Aorta (tissue), 5 donors: ENCODE measurements around the gene GABRB3. TPM values are rescaled to one million over a fixed set of nuclear protein-coding genes. Genes with fewer than 3 reads are reported as not detected.

Source experiments
- ATAC-seq: fragments of 200-7000 bp; cut with Tn5 transposase; one replicate; pipeline ENCODE4 v1.9.1; 2022; ENCODE audit warnings: moderate library complexity; ENCODE audit not compliant: low FRiP score
- DNase-seq, 2 donors: peaks; one replicate each; pipeline ENCODE4 v3.0.0-alpha.2; 2020
- H3K27ac ChIP-seq, 2 donors: one replicate each; pipeline ENCODE4 v1.5.1; 2013; ENCODE audit warnings: low read length in 2 of 2, mild to moderate bottlenecking in 2 of 2, moderate library complexity in 2 of 2, control low read depth in 1 of 2, inconsistent platforms in 1 of 2, low read depth in 1 of 2
- H3K27me3 ChIP-seq, 2 donors: one replicate each; pipeline ENCODE4 v1.6.1; 2013; ENCODE audit warnings: control low read depth in 1 of 2, low read length in 1 of 2, mild to moderate bottlenecking in 1 of 2, moderate library complexity in 1 of 2; ENCODE audit not compliant: insufficient read depth in 2 of 2, control insufficient read depth in 1 of 2
- H3K36me3 ChIP-seq, 2 donors: one replicate each; pipeline ENCODE4 v1.6.1; 2013; ENCODE audit warnings: control low read depth in 1 of 2, low read length in 1 of 2, mild to moderate bottlenecking in 1 of 2; ENCODE audit not compliant: insufficient read depth in 2 of 2, control insufficient read depth in 1 of 2
- H3K4me1 ChIP-seq, 2 donors: one replicate each; pipeline ENCODE4 v1.6.1; 2013; ENCODE audit warnings: low read length in 2 of 2, control low read depth in 1 of 2, mild to moderate bottlenecking in 1 of 2, moderate library complexity in 1 of 2; ENCODE audit not compliant: insufficient read depth in 2 of 2, control insufficient read depth in 1 of 2
- H3K4me3 ChIP-seq, 2 donors: one replicate each; pipeline ENCODE4 v1.5.1; 2013; ENCODE audit warnings: low read length in 2 of 2, control low read depth in 1 of 2, mild to moderate bottlenecking in 1 of 2
- H3K9me3 ChIP-seq: one replicate; pipeline ENCODE4 v1.6.1; 2013; ENCODE audit warnings: mild to moderate bottlenecking, low read length; ENCODE audit not compliant: control insufficient read depth
- WGBS, 2 donors: extraction: QIAGEN DNeasy Blood & Tissue Kit; methylation state at CpG; one replicate each; pipeline ENCODE4 v1.1.7; 2013; 5-methylcytosine and 5-hydroxymethylcytosine counted together
- intact Hi-C, 2 donors: fragments of 100-400 bp; cut with DNase I; formaldehyde crosslinking; loops; one replicate each; pipeline versions ENCODE4 v1.14.2 to v1.15.0; 2022
- polyA plus RNA-seq, 2 donors: library from polyadenylated mRNA; stranded (reverse); fragments of 200-250 nt; gene quantifications; one replicate each; pipeline ENCODE4 v1.2.3, GENCODE V29; 2013
- total RNA-seq, 2 donors: library from RNA; stranded (reverse); fragmentation: NEBNext Ultra II Directional; extraction: Animal tissue kit (Norgen Biotek cat#: 25700); gene quantifications; one replicate each; pipeline ENCODE4 v1.2.1, GENCODE V29; 2021
- donor health status: healthy with polysubstance abuse.
- donor health status: Bipolar disorder and iron deficiency.
- donor health status: DM: no; HTN: no; CAD: no.
- donor health status: DM: no; HTN: no; CAD: no.
- donor health status: DM: yes; HTN: yes; CAD: no.

The GABRB3 gene
- total and polyA plus RNA-seq, 4 donors, result 0.50 to 1.1 (median 0.92) TPM

DNA sequence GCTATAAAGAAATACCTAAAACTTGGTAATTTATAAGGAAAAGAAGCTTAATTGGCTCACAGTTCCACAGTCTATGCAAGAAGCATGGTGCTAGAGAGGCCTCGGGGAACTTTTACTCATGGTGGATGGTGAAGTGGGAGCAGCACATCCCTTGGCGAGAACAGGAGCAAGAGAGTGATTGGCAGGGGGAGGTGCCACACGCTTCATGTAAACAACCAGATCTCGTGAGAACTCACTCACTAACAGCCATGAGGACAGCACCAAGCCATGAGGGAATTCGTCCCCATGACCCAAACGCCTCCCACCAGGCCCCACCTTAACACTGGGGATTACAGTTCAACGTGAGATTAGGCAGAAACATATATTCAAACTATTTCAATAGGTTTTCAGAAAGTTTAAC, 28.0 kb downstream of the GABRB3 start:
- DNase-seq, result no peak

DNA sequence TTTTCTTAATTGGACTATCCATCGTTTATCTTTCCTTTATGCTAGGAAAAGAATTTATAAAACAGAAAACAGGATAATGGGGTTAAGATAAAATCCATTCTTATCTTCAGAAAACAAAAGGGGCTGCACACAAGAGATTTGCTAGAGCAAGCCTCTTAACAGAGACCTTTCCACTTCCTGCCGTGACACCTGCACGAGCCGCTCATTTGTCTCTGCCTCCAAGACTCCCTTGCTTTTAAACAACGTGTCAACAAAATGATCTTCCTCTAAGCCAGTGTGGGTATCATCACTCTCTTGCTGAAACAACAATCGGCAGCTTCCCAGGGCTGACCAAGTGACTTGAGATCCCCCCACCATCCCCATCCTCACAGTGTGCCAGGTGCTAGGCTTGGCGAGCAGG, 33.1 kb downstream of the GABRB3 start:
- WGBS, 2 donors, result 64 to 68% methylated on average over 7 of the region's 7 CpGs

More for the DNA sequence above, 28.0 kb downstream of the GABRB3 start:
- peaks cover 0 to 2% of the 10 kb centered on the region in 2 donors for H3K27me3 ChIP-seq
- H3K9me3 ChIP-seq, result no peaks in the 10 kb centered on the region
- H3K4me3 ChIP-seq, result no peak overlapping the region
- ATAC-seq, result no peak
- WGBS, 2 donors, result 64 to 68% methylated on average over 7 of the region's 7 CpGs
- H3K36me3 ChIP-seq, result no peaks in the 10 kb centered on the region
- intact Hi-C loops, result no loop called here
- H3K4me1 ChIP-seq, result no peaks in the 10 kb centered on the region
- H3K27ac ChIP-seq, result no peak overlapping the region

GRCh38 chr15:26738996-26739395, 33.9 kb downstream of the GABRB3 start:
- Histone ChIP-seq H3K4me1 (no peaks in the 10 kb centered on the region), H3K9me3 (no peaks in the 10 kb centered on the region), H3K27me3 (no peaks in the 10 kb centered on the region), H3K4me3 (no peak overlapping the region), H3K36me3 (no peaks in the 10 kb centered on the region), H3K27ac (no peak overlapping the region)
- intact Hi-C loops, result no loop called here
- 85 to 87% methylated on average over 9 of the region's 9 CpGs for WGBS, 2 donors
- ATAC-seq (no peak), DNase-seq (no peak)

More for the DNA sequence above, 33.1 kb downstream of the GABRB3 start:
- no peak overlapping the region for H3K4me3 ChIP-seq
- H3K4me1 ChIP-seq, result no peaks in the 10 kb centered on the region
- no peak overlapping the region for H3K27ac ChIP-seq
- H3K9me3 ChIP-seq, result no peaks in the 10 kb centered on the region
- H3K27me3 ChIP-seq, result no peaks in the 10 kb centered on the region
- no peak for ATAC-seq
- DNase-seq, result no peak
- intact Hi-C loops, result no loop called here
- no peaks in the 10 kb centered on the region for H3K36me3 ChIP-seq

DNA sequence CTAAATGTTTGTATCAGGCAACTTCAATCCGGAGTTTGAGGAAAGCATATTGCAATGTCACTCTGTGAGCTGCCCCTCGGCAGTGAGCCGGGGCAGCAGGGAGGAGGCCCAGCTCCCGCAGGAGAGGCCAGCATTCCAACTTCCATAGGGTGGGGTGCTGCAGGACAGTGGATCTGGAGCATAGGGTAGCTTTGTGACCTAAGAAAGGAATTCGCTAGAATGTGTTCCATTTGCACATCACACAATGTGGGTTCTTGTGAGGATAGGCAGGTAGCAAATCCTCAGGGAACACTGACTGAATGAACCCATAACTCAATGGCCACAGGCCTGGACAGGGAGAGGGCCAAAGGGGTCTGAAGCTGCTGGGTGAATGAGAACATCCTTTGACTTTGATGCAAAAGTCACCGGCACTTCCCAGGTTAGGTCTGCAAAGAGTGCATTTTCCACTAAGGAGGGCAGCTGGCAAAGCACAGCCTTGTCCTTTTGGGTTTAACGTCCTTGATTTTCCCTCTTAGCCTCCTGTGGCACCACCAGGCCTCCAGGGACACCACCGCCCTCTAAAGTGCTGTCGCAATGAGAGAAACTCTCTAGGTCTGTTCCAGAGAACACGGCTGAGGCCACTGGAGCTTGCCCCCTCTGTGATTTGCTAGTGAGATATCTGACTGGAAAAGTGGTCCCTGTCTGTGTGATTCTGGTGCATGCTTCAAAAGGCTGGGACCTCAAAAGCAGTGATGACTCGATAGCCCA, 36.2 kb downstream of the GABRB3 start:
- peaks cover 1% of the 10 kb centered on the region for H3K9me3 ChIP-seq
- H3K36me3 ChIP-seq, result no peaks in the 10 kb centered on the region
- H3K27me3 ChIP-seq, result no peaks in the 10 kb centered on the region
- no peak overlapping the region for H3K27ac ChIP-seq
- no peak overlapping the region for H3K4me3 ChIP-seq
- intact Hi-C loops, result no loop called here
- H3K4me1 ChIP-seq, result no peaks in the 10 kb centered on the region
- WGBS, 2 donors, result 56 to 62% methylated on average over 11 of the region's 11 CpGs
- DNase-seq, result no peak
- no peak for ATAC-seq

GRCh38 chr15:26731965-26732364, 40.9 kb downstream of the GABRB3 start:
- DNase-seq (no peak), ATAC-seq (no peak)
- Histone ChIP-seq H3K4me1 (no peaks in the 10 kb centered on the region), H3K27me3 (no peaks in the 10 kb centered on the region), H3K9me3 (peaks cover 1% of the 10 kb centered on the region), H3K36me3 (no peaks in the 10 kb centered on the region), H3K4me3 (no peak overlapping the region), H3K27ac (no peak overlapping the region)
- 87% methylated on average over 5 of the region's 5 CpGs for WGBS, 2 donors
- intact Hi-C loops, result no loop called here

GRCh38 chr15:26729581-26729980, 43.3 kb downstream of the GABRB3 start:
- no peak for ATAC-seq
- Histone ChIP-seq H3K9me3 (peaks cover 1% of the 10 kb centered on the region), H3K27ac (no peak overlapping the region), H3K36me3 (no peaks in the 10 kb centered on the region), H3K4me3 (no peak overlapping the region), H3K27me3 (no peaks in the 10 kb centered on the region), H3K4me1 (no peaks in the 10 kb centered on the region)
- no peak for DNase-seq
- intact Hi-C loops, result no loop called here

DNA sequence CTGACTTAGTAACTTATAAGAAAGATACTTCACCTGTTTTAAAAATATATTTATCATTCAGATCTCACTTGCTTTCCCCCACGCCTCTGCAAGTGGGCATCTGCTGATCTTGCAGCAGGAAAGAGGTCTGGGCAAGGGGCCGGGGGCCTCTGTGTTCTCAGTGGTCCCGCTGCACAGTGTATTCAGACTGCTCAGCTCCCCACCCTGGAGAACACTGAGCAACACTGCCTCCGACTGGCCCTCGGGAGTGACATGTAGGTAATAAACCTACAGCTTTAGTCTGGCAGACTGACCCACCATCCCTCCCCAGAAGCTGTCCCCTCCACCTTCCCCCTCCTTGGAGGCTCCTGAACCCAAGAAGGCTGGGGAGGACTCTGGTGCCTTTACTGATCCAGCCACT, 43.8 kb downstream of the GABRB3 start:
- Histone ChIP-seq H3K4me3 (no peak overlapping the region), H3K27ac (no peak overlapping the region), H3K4me1 (no peaks in the 10 kb centered on the region), H3K9me3 (peaks cover 1% of the 10 kb centered on the region), H3K36me3 (no peaks in the 10 kb centered on the region), H3K27me3 (no peaks in the 10 kb centered on the region)
- DNase-seq (no peak), ATAC-seq (no peak)
- WGBS, 2 donors, result 64 to 72% methylated on average over 5 of the region's 5 CpGs
- intact Hi-C loops, result no loop called here

DNA sequence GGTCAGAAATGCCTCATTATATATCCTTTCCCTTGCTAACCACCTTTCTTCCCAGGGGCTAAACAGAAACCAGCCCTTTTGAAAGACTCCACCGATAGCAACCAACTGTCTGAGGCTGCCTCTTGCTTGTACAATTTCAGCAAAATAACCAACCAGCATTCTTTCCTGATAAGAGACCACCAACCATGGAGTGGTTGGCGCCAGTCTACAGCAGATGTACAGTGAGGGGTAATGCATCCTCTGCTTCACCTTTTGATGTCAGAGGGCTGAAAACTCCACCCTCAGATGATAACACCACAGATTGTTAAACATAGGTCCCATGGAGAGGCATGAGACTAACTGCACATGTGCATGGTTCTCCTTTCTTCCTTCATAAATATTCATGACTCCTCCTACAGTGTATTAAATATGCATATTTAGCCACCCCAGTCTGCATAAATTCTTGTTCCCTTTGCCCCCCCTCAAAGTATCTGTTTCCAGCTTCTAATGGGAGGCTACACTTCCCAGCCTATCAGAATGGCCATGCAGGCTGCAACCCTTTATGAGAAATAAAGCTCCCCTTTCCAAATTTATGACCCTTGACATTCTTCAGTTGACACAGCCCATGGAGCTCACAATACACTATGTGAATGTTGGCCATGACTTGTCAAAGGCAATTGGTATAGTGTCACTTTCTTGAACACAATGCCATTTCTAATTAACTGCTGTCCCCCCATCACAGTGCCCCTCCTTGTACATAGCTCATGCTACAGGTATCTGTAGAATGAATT, 48.3 kb downstream of the GABRB3 start:
- no peak for DNase-seq
- no peak for ATAC-seq
- Histone ChIP-seq H3K4me3 (no peak overlapping the region), H3K36me3 (no peaks in the 10 kb centered on the region), H3K4me1 (no peaks in the 10 kb centered on the region), H3K27me3 (no peaks in the 10 kb centered on the region), H3K9me3 (no peaks in the 10 kb centered on the region), H3K27ac (no peak overlapping the region)
- intact Hi-C loops, result no loop called here
- WGBS, 2 donors, result 77 to 82% methylated on average over 2 of the region's 2 CpGs

GRCh38 chr15:26722621-26723160, 50.2 kb downstream of the GABRB3 start:
- H3K9me3 ChIP-seq, result no peaks in the 10 kb centered on the region
- DNase-seq (no peak), ATAC-seq (no peak)
- intact Hi-C loops, result no loop called here
- H3K4me1 ChIP-seq, result no peaks in the 10 kb centered on the region
- no peaks in the 10 kb centered on the region for H3K27me3 ChIP-seq
- H3K36me3 ChIP-seq, result no peaks in the 10 kb centered on the region
- no peak overlapping the region for H3K4me3 ChIP-seq
- H3K27ac ChIP-seq, result no peak overlapping the region
- 25 to 28% methylated on average over 5 of the region's 5 CpGs for WGBS, 2 donors
